ENCODE results near the gene PPP1R13L.
A peak's percentile ranks its signal among the peaks of the same experiment; 100 is the strongest.

Gene PPP1R13L

GRCh38 chr19:45405435-45406225 lies 761 bp upstream of the PPP1R13L start:
- peak; percentile 80 for DNase-seq

DNA sequence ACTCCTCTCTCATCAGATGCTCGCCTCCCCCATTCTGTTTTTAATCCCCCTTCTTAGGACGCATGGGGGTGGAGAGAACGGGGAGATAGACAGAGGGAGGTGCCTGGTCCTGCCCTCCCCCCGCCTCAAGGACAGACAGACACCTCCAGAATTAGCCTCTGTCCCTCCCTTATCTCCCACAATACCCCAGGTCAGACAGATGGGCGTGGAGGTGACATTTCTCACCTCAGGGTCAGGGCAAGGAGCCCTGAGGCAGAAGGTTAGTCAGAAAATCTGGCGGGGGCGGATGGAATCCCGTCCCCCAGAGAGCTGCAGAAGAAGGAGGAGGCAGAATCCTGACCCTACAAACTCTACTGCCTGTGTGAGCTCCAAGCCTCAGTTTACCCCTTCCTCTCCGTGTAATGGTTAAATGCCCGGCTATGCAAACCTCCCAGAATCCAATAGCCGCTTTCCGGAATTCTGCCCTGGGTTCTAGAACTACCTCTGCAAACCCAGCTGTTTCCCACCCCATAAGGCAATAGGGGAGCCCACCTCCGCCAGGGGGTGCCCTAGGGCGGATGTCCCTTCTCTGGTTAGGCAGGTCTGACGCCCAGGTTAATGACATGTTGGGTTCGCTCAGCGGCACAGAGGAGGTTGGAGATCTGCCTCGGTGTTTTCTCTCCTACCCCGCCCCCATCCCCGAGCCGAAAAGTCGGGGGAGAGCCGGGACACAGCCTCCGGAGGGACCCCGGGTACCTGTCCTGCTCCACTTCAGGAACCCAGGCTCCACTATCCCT lies 900 bp downstream of the PPP1R13L start:
- DNase-seq: peak; percentile 35

DNA sequence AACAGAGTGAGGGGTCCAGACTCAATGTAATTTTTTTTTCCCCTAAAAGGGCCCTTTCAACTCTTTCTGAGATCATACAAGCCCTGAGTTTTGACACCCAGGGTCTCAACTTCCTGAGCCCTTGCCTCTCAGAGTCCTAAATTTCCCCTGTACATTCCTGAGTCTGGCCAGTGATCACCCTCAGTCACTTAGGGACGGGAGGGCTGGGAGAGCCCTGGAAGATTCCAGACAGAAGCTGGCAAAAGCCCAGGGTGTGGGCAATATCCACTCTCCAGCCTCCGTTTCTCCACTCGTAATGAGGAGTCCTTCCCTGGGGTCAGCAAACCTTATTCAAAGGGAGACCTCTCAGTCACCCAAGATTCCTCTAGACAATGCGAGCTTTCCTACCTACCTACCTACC lies 1.6 kb downstream of the PPP1R13L start:
- DNase-seq: no peak

GRCh38 chr19:45402298-45403061 lies 2.4 kb downstream of the PPP1R13L start:
- DNase-seq: no peak

GRCh38 chr19:45401815-45402214 lies 3.1 kb downstream of the PPP1R13L start:
- DNase-seq: no peak

DNA sequence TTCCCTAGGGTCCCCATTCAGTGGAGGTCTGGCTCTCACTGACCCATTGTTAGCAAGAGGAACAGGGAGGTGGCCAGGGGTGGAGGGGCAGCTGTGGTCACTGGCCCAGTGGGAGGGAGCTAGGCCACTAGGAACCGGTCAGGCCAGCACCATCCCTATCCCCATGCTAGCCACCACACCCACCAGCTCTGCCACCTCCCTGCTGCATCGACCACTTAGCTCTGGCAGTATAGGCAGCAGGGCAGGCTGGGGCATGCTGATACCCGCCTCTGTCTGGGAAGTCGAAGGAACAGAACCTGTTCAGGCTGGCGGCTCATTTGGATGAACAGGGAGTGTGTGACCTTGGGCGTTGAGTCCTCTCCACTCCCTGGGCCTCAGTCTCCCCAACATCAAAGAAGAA lies 4.7 kb downstream of the PPP1R13L start:
- DNase-seq: no peak

GRCh38 chr19:45395821-45396617 lies 8.8 kb downstream of the PPP1R13L start:
- DNase-seq: no peak

DNA sequence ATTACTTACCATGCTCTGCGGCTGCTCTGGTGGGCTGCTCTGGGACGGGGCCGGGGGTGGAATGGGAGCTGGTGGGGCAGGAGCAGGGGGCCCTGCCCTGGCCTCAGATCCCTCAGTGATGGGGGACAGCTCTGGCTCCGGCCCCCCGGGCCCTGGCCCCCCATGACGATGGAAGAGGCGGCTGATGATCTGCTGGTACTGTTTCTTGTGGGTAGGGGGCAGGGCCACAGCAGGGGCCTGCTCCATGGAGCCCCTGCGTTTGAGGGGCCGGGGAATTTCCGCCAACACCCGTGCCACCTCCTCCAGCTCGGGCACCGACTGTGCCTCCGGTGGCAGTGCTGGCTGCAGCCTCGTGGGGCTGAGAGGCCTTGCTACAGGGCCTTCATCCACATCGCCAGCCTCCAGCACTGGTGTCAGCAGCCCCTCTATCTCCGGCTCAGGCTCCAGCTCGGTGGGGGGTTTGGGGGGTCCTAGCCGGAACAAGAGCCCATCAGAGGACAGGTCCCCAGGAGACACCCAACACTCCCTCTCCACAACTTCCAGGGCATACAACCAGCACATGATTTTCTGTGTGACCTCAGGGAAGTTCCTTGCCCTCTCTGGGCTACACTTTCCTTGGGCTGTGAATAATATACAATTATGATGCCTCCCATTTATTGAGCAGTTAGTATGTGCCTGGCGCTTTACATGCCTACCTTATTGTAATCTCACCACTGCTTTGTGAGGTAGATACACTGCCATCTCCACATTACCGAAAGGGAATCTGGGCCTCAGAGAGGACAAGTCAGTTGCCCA lies 12.8 kb downstream of the PPP1R13L start:
- DNase-seq: no peak

- DNase-seq: no peak
Observed at GRCh38 chr19:45391346-45391745, 13.5 kb downstream of the PPP1R13L start.

DNA sequence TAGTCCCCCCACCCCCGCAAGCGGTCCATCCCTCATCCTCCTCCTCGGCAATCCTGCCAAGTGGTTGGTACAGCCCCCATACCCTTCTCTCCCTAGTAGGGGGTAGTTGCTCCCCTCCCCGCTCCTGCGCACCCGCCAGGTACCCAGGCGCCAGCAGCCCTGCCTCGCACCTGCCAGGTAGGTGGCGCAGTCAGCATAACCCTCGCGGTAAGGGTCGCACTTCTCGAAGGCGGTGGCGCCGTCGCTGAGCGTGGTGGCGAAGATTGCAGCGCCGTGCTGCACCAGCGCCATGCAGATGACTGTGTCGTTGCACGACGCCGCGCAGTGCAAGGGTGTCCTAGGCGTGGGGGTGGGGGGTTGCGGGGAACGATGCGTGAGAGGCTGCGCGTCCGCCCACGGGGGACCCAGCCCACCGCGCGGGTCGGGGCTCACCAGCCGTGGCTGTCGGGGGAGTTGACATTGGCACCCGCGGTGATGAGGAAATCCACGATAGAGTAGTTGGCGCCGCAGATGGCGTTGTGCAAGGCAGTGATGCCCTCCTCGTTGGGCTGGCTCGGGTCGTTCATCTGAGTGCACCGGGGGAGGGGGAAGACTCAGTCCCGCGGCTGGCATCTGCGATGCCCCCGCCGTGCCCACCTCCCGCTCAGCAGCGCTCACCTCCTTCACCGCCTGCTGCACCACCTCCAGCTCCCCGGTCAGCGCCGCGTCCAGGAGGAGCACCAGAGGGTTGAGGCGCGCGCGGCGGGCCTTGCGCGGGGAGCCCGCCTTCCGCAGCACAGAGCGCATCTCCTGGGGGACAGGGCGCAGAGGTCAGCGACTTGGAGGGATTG lies 19.3 kb downstream of the PPP1R13L start:
- peak; percentile 67 for DNase-seq

GRCh38 chr19:45382426-45382825 lies 22.4 kb downstream of the PPP1R13L start:
- DNase-seq: no peak

DNA sequence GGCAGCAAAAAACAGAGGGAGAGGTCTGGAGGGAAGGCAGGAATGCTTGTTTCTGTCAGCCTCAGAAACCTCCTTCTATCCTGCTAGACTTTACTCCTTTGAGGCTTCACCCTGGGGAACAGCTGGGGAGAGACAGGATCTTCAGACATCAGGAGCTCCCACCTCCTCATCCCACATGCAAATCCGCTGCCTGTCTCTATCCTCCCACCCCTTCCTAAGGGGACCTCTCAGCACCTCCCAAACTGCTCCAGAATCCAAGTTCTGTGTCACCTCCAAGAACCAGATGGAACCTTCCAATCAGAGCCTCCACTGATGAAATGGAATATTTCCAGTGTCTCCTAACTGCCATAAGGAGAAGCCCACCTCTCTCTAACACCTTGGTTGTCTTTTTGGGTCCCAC lies 24.8 kb downstream of the PPP1R13L start:
- DNase-seq: no peak

GRCh38 chr19:45376045-45376724 lies 28.7 kb downstream of the PPP1R13L start:
- DNase-seq: no peak

DNA sequence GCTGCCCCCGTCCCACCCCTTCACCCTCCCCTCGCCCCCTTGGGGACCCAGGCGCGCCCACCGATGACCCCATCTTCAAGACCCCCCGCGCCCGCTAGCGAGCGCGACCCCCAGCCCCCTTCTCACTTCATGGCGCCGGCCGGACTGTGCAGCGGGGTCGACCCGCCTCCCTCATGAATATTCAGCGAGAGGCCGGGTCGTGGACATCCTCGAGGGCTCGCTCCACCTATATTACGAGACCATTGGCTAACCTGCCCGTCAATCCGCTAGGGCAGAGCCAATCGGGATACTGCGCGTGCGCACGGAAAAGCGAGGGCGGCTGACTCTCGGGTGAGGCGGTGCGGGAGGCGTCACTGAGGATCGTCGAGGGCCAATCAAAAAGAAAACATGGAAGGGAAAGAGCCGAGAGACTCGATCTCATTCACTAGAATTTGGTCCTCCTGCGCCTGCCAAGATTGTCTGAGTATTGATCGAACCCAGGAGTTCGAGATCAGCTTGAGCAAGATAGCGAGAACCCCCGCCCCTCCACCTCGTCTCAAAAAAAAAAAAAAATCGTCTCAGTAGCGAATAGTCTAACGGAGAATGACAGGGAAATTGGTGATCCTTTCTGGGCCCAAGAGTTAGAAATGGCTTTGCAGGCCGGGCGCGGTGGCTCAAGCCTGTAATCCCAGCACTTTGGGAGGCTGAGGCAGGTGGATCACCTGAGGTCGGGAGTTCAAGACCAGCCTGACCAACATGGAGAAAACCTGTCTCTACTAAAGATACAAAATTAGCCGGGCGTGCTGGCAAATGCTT lies 34.3 kb downstream of the PPP1R13L start, which contains the start of gene ERCC2:
Gene ERCC2, minus strand, starts transcription at position 164 of the 795 bp plus-strand sequence. Its CDS starts 33 bp downstream, at position 131.
- DNase-seq: peak; percentile 96

DNA sequence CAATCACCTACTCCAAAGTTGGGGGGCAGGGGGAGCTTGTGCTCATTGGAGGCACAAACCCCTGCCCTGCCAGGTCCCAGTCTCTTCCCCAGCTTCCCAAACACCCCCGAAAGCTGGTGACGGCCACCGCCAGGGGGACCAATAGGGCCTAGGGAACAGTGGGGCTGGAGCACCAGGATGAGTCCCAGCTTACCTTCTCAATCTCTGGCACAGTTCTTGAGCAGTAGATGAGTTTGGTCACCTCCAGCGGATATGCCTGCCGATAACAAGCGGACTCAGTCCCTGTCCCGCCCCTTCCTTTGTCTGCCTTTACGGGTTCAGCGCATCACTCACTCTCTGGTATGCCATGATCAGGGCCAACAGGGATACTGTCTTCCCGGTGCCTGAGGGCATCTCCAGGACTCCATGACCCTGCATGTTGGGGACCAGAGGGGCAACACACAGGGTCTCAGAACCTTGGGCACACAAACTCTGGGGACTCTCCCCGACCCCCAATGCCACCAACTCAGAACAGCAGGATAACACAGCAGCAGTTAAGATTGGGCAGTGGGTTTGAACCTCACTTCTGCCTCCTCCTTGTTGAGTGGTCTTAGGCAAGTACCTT lies 36.0 kb downstream of the PPP1R13L start:
- no peak for DNase-seq

DNA sequence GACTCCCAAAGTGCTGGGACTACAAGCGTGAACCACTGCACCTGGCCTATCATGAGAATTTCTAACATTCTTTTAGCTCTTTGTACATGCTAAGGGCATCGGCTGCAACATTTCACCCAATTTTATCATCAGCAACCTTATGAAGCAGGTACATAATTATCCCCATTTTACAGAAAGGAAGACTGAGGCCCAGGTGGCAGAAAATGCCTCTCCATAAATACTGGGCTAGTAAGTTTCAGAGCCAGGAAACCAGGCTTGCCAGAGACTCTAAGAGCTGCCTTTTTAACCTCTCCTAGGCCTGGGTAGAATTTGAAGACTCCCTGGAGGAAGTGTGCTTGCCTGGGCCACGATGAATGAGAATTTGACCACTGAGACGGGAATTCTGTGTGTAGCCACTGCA lies 36.7 kb downstream of the PPP1R13L start:
- DNase-seq: no peak

- no peak for DNase-seq
Observed at GRCh38 chr19:45364696-45365095, 40.2 kb downstream of the PPP1R13L start.

- DNase-seq: no peak
Observed at GRCh38 chr19:45363861-45364459, 40.9 kb downstream of the PPP1R13L start.

All from NCI-H1105 (cell line).